Testis (tissue), 2 donors: ENCODE results near the gene MOV10L1.

ENCODE experiments used
- POLR2A ChIP-seq: fragments of 450-650 bp; IDR thresholded peaks from one replicate; pipeline ENCODE4 v1.6.1; 2017; ENCODE audit warnings: antibody characterized with exemption, mild to moderate bottlenecking, moderate library complexity
- TF ChIP-seq, protein P1 (sequence below), 3 experiments: fragments of 450-650 bp in 2 of 3; fragments of 200-600 bp in 1 of 3; sonication (generic) in 1 of 3; IDR thresholded peaks; one replicate each; pipeline ENCODE4 v1.5.1; 2016 to 2019; ENCODE audit warnings: antibody characterized with exemption in 3 of 3, mild to moderate bottlenecking in 2 of 3, moderate library complexity in 1 of 3

DNA sequence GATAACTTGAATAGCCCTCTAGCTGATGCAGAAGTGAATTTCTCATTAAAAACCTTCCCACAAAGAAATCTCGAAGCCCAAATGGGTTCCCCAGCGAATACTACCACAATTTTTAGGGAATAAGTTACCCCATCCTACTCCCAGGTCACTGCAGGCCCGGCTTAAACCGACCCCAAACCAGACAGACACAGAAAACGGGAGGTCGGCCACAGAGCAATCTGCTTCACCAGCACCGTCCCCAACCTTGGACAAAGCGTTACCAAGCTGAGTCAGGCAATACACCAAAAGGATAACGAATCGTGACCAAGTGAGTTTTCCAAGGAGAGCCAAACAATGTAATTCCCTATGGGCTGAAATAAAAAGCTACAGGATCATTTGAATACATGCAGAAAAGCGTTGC, 575 bp upstream of the MOV10L1 start:
- TF ChIP-seq, protein P1, sequence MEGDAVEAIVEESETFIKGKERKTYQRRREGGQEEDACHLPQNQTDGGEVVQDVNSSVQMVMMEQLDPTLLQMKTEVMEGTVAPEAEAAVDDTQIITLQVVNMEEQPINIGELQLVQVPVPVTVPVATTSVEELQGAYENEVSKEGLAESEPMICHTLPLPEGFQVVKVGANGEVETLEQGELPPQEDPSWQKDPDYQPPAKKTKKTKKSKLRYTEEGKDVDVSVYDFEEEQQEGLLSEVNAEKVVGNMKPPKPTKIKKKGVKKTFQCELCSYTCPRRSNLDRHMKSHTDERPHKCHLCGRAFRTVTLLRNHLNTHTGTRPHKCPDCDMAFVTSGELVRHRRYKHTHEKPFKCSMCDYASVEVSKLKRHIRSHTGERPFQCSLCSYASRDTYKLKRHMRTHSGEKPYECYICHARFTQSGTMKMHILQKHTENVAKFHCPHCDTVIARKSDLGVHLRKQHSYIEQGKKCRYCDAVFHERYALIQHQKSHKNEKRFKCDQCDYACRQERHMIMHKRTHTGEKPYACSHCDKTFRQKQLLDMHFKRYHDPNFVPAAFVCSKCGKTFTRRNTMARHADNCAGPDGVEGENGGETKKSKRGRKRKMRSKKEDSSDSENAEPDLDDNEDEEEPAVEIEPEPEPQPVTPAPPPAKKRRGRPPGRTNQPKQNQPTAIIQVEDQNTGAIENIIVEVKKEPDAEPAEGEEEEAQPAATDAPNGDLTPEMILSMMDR (IDR thresholded peaks at IDR 0.05): no peak
- no peak for TF ChIP-seq POLR2A
